PC-3 (cell line): ENCODE measurements around the gene GTF2F2.

ENCODE experiments used
- EZH2phosphoT487 ChIP-seq: fragments of 300-600 bp; sonication (generic); IDR thresholded peaks from 2 replicates; pipeline ENCODE4 v1.6.1; 2018; ENCODE audit warnings: mild to moderate bottlenecking, antibody characterized with exemption, low read length, borderline replicate concordance
- TF ChIP-seq, protein P1 (sequence below): fragments of 300-600 bp; sonication (generic); conservative IDR thresholded peaks from 2 replicates; pipeline ENCODE4 v1.5.1; 2017; ENCODE audit warnings: antibody characterized with exemption, low read depth, mild to moderate bottlenecking, low read length

GRCh38 chr13:45195421-45195820 is 75.1 kb downstream of the GTF2F2 start:
- TF ChIP-seq, protein P1, sequence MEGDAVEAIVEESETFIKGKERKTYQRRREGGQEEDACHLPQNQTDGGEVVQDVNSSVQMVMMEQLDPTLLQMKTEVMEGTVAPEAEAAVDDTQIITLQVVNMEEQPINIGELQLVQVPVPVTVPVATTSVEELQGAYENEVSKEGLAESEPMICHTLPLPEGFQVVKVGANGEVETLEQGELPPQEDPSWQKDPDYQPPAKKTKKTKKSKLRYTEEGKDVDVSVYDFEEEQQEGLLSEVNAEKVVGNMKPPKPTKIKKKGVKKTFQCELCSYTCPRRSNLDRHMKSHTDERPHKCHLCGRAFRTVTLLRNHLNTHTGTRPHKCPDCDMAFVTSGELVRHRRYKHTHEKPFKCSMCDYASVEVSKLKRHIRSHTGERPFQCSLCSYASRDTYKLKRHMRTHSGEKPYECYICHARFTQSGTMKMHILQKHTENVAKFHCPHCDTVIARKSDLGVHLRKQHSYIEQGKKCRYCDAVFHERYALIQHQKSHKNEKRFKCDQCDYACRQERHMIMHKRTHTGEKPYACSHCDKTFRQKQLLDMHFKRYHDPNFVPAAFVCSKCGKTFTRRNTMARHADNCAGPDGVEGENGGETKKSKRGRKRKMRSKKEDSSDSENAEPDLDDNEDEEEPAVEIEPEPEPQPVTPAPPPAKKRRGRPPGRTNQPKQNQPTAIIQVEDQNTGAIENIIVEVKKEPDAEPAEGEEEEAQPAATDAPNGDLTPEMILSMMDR = no peak
- no peak for TF ChIP-seq EZH2phosphoT487
